Measurements from ENCODE around the gene FAM237B.

The FAM237B gene

DNA sequence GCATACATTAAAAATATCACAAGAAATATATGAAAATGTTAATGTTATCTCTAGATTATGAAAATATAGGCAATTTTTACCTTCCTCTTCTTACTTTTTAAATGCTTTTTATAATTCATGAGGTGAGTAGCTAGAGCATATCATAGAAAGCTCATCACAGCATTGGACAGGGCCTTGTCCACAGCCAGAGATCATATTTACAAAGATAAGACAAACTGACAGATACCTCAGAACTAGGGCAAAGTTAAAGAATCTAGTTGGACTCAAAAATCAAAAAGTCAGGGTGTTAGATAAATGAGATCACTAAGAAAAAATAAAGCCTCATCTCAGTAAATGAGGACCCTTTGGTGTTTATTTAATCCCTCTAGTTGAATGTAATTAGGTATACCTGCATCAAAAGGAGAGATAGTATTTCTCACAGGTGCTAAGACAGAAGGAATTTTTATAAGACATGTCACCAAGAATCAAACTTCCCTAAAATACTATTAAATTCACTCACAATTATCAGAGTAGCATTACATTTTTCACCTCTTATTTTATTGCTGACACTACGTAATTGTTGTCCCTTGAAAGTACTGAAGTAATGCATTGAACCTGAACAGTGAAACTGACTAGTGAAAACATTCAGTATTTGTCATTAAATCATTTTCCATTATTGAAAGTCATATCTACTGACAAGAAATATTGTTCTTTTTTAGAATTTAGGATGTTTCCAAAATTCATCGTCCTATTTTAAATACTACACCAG lies 50.5 kb downstream of the FAM237B start:
- no peak for TF ChIP-seq POLR2A (IDR thresholded peaks at IDR 0.05; ENCODE audit: low read depth, low read length)
- DNase-seq (ENCODE audit: insufficient read length, low spot score) (no peak), FAIRE-seq (no peak)

DNA sequence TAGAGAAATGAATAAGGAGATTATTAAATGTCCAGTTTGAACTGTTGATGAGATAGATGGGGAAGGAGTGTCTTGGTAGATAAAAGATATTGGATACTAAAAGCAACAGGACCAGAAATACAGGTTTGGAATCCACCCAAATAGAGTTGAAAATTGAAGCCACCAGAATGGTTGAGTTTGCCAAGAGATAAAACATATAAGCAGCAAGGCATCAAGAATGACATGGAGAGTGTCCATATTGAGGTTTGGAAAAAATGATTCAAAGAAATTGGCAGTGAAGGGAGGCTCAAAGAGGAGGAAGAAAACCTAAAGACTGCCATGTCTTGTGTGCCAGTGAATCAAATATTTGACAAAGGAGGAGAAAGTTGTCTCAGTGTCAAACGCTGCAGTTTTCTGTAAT lies 51.9 kb downstream of the FAM237B start:
- FAIRE-seq: no peak
- TF ChIP-seq POLR2A (IDR thresholded peaks at IDR 0.05; ENCODE audit: low read depth, low read length): no peak

DNA sequence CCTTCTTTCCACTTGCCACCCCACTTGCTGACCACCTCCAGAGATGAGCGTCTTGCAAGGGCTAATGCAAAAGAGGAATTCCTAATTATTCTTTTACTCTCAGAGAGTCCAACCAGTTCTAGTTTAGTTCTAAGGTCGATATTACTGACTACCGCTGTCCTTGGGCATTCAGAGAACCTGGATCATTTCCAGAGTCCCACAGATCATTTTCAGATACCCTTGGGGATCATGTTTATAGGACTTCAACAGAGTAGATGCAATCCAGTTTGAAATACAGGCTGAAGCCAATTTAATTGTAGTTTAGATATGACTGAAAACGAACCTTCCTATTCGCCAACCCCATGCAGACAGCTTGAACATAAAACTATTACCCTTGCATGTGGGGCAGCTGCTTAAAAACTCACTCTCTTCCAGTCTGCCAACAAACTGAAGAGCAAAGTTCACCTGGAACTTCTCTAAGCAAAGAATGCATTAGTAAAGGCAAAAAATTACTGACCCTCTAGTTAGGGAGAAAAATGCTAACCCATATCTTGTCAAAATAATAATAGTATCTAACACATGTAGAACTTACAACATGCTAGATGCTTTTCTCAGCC lies 53.7 kb downstream of the FAM237B start:
- no peak for TF ChIP-seq POLR2A (IDR thresholded peaks at IDR 0.05; ENCODE audit: low read depth, low read length)
- DNase-seq (ENCODE audit: insufficient read length, low spot score) (no peak), FAIRE-seq (no peak)

More for the DNA sequence above, 51.9 kb downstream of the FAM237B start:
- DNase-seq (ENCODE audit: insufficient read length, low spot score): no peak

DNA sequence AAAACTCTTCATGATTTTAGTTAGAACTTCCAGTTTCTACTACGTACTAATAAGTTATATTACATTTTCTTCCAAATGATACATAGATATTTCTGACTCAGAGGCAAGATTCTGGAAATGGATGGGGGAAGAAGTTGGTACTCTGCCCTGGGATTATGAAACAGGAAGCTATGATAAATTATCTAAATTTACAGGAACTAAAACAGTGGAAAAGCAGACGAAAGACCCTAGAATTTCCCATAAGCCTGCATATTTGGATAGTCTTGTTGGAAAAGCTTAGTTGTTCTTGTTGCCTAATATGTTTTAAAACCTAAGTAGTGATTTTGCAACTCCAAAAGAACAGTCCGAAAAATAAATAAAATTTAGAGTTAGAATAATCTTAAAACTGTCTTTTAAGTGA lies 54.3 kb downstream of the FAM237B start:
- FAIRE-seq (no peak), DNase-seq (ENCODE audit: insufficient read length, low spot score) (no peak)
- TF ChIP-seq POLR2A (IDR thresholded peaks at IDR 0.05; ENCODE audit: low read depth, low read length): no peak

All from H54 (cell line).